ENCODE data around the gene TMCO1.
"Not testable (repeated sequence)": the region's sequence is repeated elsewhere in the genome, so short reads cannot be mapped to it uniquely, and the experiment has no call there.

The TMCO1 gene

DNA sequence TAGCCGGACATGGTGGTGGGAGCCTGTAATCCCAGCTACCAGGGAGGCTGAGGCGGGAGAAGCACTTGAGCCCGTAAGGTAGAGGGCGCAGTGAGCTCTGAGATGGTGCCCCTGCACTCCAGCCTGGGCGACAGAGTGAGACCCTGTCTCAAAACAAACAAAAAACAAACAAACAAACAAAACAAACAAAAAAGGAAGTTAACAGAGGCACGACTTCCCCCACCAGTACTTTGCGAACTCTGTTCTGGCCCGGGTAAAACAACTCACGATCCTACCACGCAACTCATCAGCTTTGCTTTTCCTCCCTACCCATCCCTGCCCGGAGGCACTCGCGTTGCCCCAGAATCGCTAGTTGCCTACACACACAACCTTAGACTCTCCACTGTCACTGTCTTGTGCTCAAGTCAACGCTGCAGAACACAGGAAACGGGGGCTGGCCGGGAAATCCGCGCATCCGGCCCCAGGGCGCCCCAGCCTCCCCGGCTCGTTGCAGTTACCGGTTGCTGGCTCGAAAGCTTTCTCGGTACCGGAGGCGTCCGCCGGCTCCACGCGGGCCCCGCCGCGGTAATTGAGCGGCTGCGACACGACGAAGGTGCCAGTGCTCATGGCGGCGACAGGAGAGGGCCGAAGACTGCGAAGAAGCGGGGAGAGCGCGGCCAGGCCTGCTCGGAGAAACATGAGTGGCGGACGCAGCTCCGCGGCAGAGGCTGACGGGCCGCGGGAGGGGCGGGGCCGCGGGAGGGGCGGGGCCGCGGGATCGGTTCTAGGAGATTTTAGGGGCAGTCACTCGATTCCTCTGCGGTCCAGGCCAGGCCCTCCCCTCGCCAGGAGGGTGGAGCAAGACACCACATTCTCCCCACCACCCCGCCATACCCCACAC is 70.5 kb downstream of the TMCO1 start, which contains the start of gene ALDH9A1:
TSS of gene ALDH9A1 (minus strand) at position 682 of the 880 bp plus-strand sequence. CDS start at position 678, 4 bp downstream.
- peak; percentile 92 for DNase-seq
- in situ Hi-C loops (cut with HindIII; ENCODE audit: low pct_ligation_motif_present, low pct_unique_long_range_greater_than_20kb, low sequenced_read_pairs) = no loop called here

DNA sequence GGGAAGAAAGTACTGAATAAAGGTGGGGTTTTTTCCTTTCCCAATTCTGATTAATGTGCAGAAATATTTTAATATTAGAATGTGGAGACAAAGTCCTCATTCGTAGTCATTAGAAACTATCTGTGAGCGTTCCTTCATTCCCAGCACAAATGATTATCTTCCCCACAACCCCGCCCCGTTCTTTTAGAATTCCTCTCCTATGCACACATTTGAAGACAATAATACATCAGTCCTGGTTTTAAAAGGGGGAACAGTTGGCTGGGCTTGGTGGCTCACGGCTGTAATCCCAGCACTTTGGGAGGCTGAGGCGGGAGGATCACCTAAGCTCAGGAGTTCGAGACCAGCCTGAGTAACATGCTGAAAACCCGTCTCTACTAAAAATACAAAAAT is 71.2 kb downstream of the TMCO1 start:
- DNase-seq = no peak
- in situ Hi-C loops (cut with HindIII; ENCODE audit: low pct_ligation_motif_present, low pct_unique_long_range_greater_than_20kb, low sequenced_read_pairs) = no loop called here

- in situ Hi-C loops (cut with HindIII; ENCODE audit: low pct_ligation_motif_present, low pct_unique_long_range_greater_than_20kb, low sequenced_read_pairs) = no loop called here
- peak; percentile 27 for DNase-seq
Observed at GRCh38 chr1:165696625-165697100, 72.0 kb downstream of the TMCO1 start.

GRCh38 chr1:165695031-165695430 is 73.6 kb downstream of the TMCO1 start:
- in situ Hi-C loops (cut with HindIII; ENCODE audit: low pct_ligation_motif_present, low pct_unique_long_range_greater_than_20kb, low sequenced_read_pairs) = no loop called here

DNA sequence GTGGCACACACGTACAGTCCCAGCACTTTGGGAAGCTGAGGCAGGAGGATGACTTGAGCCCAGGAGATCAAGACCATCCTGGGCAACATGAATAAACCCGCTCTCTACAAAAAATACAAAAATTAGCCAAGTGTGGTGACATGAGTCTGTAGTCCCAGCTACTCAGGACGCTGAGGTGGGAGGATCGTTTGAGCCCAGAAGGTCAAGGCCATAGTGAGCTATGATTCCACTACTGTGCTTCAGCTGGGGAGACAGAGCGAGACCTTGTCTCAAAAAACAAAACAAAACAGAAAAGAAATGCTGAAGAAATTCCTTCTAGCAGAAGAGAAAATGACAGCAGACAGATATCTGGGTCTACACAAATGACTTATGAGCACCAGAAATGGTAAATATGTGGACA is 80.6 kb downstream of the TMCO1 start:
- in situ Hi-C loops (cut with HindIII; ENCODE audit: low pct_ligation_motif_present, low pct_unique_long_range_greater_than_20kb, low sequenced_read_pairs) = no loop called here
- no peak for DNase-seq

More at GRCh38 chr1:165695031-165695430, 73.6 kb downstream of the TMCO1 start:
- no peak for DNase-seq

DNA sequence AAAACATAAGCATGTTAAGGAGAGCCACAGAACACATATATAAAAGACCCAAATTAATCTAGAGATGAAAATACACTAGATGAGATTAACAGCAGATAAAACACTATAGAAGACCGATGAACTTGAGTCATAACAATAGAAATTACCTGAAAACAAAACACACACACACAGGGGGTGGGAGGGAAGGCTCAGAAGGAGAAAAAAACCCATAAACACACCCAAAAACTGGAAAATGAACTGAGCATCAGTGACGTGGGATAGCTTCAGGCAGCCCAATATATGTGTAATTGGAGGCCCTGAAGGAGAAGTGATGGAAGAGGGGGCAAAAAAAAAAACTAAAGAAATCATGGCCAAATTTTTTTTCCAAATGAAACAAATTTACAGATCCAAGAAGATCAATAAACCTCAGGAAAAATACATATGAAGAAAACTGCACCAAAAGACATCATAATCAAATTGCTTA is 81.7 kb downstream of the TMCO1 start:
- in situ Hi-C loops (cut with HindIII; ENCODE audit: low pct_ligation_motif_present, low pct_unique_long_range_greater_than_20kb, low sequenced_read_pairs) = no loop called here

GRCh38 chr1:165686121-165686970 is 82.3 kb downstream of the TMCO1 start:
- DNase-seq = no peak
- in situ Hi-C loops (cut with HindIII; ENCODE audit: low pct_ligation_motif_present, low pct_unique_long_range_greater_than_20kb, low sequenced_read_pairs) = no loop called here

More for the DNA sequence above, 81.7 kb downstream of the TMCO1 start:
- DNase-seq = no peak

DNA sequence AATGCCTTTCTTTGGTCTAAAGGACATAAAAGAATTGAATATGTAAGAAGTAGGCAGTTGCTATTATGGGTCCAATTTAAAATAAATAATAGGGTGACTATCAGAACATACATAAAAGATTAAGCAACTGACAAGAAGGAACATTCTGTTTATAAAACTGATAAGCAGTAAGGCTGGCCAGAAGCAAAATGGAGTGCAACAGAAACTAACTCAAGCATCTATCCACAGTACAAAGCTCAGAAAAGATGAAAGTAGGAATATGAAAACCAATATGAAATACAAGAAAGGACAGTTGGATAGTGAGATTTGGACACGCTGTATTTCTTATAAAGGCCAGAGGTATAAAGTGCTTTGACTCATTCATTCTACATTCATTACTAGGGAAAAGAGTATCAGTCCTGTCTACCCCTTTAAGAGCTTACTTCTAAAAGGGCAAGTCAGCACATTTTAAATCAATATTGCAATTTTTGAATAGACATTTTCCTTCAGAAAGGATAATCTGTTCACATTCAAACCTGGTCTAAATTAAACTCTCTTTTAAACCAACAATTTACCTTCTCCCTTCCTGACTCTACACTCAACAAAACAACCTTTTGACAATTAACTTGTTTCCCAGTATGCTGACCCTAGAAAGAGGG is 84.7 kb downstream of the TMCO1 start:
- DNase-seq = no peak
- in situ Hi-C loops (cut with HindIII; ENCODE audit: low pct_ligation_motif_present, low pct_unique_long_range_greater_than_20kb, low sequenced_read_pairs) = no loop called here

- in situ Hi-C loops (cut with HindIII; ENCODE audit: low pct_ligation_motif_present, low pct_unique_long_range_greater_than_20kb, low sequenced_read_pairs); DNase-seq: not testable (repeated sequence)
Observed at GRCh38 chr1:165680773-165681172, 87.9 kb downstream of the TMCO1 start.

DNA sequence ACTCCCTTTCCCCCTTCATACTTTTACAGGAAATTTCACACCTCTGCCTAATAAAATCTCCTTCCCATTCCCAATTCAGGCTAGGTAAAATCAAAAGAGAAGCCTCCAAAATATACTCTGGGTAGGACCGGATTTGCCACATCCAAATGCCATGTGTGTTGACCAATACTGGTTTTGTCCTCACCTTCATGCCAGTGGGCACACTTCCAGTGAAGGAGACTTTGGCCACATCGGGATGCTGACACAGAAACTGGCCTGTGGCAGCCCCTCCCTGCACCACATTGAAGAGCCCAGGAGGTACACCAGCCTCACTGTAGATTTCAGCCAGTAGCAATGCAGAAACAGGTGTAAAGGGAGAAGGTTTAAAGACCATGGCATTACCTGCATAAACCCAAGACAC is 88.4 kb downstream of the TMCO1 start:
- in situ Hi-C loops (cut with HindIII; ENCODE audit: low pct_ligation_motif_present, low pct_unique_long_range_greater_than_20kb, low sequenced_read_pairs) = no loop called here
- DNase-seq = no peak

DNA sequence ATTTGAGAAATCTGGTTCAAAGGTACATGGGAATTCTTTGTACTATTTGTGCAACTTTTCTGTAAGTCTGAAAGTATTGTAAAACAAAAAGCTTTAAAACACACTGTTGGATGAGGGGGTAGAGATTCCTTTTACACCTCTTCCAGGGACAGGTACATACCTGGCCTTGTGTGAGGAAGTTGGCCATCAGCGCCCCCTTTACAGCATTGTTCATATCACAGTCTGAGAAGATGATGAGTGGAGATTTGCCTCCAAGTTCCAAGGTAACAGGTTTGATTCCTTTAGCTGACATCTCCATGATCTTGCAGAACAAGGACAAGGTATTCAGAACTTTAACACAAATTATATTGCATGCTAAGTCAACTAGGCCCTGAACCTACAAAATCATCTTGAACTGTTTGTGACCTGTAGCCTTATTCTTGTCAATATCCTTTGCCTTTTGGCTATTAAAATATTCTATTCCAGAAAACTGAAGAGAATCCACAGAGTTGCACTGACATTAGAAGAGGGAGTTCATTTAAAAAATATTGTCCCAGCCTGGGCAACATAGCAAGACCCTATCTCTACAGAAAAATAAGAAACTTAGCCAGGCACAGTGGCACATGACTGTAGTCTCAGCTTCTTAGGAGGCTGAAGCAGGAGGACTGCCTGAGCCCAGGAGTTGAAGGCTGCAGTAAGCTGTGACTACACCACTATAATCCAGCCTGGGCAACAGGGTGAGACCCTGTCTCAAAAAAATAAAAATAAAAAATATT is 89.2 kb downstream of the TMCO1 start:
- DNase-seq = no peak
- in situ Hi-C loops (cut with HindIII; ENCODE audit: low pct_ligation_motif_present, low pct_unique_long_range_greater_than_20kb, low sequenced_read_pairs) = no loop called here

DNA sequence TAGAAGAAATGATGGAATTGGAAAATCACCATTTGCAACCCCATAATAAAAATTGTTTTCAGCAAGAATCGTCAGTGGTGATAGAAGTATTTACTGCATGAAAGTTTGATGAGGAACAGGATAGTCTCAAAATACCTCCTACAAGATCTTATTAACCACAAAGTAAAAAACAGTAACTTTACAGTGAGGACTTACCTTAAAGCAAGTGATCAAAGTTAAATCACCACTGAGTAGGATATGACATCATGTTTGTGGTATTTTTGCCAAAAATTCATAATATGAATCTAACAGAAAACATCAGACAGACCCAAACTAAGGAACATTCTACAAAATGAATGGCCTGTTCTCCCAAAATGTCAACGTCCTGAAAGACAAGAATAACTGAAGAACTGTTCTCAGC is 90.2 kb downstream of the TMCO1 start:
- in situ Hi-C loops (cut with HindIII; ENCODE audit: low pct_ligation_motif_present, low pct_unique_long_range_greater_than_20kb, low sequenced_read_pairs) = no loop called here
- no peak for DNase-seq

All from ACHN (cell line).